ENCODE measurements around the gene CLTA.

CLTA gene

GRCh38 chr9:36207546-36208012, 16.9 kb downstream of the CLTA start:
- Histone ChIP-seq H3K36me3 (ENCODE audit: control insufficient read depth, insufficient read depth, low read length) (peaks cover 41% of the 10 kb centered on the region), H3K27ac (ENCODE audit: low read length) (no peak overlapping the region), H3K4me3 (ENCODE audit: low read length) (no peak overlapping the region), H3K4me1 (ENCODE audit: control insufficient read depth, insufficient read depth, low read length) (no peaks in the 10 kb centered on the region), H3K27me3 (ENCODE audit: control insufficient read depth, insufficient read depth, low read length) (no peaks in the 10 kb centered on the region), H3K9me3 (ENCODE audit: control insufficient read depth, insufficient read depth, low read length) (no peaks in the 10 kb centered on the region)
- DNase-seq (ENCODE audit: low read depth, low spot score): no peak
- WGBS (ENCODE audit: insufficient coverage, insufficient read length): no CpG with 5 or more reads among the region's 1 CpG

- Histone ChIP-seq H3K27me3 (ENCODE audit: control insufficient read depth, insufficient read depth, low read length) (no peaks in the 10 kb centered on the region), H3K27ac (ENCODE audit: low read length) (no peak overlapping the region), H3K4me3 (ENCODE audit: low read length) (no peak overlapping the region), H3K4me1 (ENCODE audit: control insufficient read depth, insufficient read depth, low read length) (no peaks in the 10 kb centered on the region), H3K9me3 (ENCODE audit: control insufficient read depth, insufficient read depth, low read length) (no peaks in the 10 kb centered on the region), H3K36me3 (ENCODE audit: control insufficient read depth, insufficient read depth, low read length) (peaks cover 41% of the 10 kb centered on the region)
- WGBS (ENCODE audit: insufficient coverage, insufficient read length): no CpG with 5 or more reads among the region's 10 CpGs
- DNase-seq (ENCODE audit: low read depth, low spot score): no peak
Measured at GRCh38 chr9:36208521-36209253, 18.0 kb downstream of the CLTA start.

- H3K4me3 ChIP-seq (ENCODE audit: low read length): no peak overlapping the region
- H3K27me3 ChIP-seq (ENCODE audit: control insufficient read depth, insufficient read depth, low read length): no peaks in the 10 kb centered on the region
- H3K27ac ChIP-seq (ENCODE audit: low read length): no peak overlapping the region
- no peaks in the 10 kb centered on the region for H3K4me1 ChIP-seq (ENCODE audit: control insufficient read depth, insufficient read depth, low read length)
- H3K9me3 ChIP-seq (ENCODE audit: control insufficient read depth, insufficient read depth, low read length): no peaks in the 10 kb centered on the region
- DNase-seq (ENCODE audit: low read depth, low spot score): no peak
- peaks cover 31% of the 10 kb centered on the region for H3K36me3 ChIP-seq (ENCODE audit: control insufficient read depth, insufficient read depth, low read length)
- no CpG with 5 or more reads among the region's 8 CpGs for WGBS (ENCODE audit: insufficient coverage, insufficient read length)
Measured at GRCh38 chr9:36210722-36211121, 20.0 kb downstream of the CLTA start.

- no peak for DNase-seq (ENCODE audit: low read depth, low spot score)
- H3K36me3 ChIP-seq (ENCODE audit: control insufficient read depth, insufficient read depth, low read length): peaks cover 27% of the 10 kb centered on the region
Measured at GRCh38 chr9:36211510-36211909, 20.8 kb downstream of the CLTA start.

GRCh38 chr9:36213387-36213786, 22.7 kb downstream of the CLTA start:
- H3K4me3 ChIP-seq (ENCODE audit: low read length): no peak overlapping the region
- DNase-seq (ENCODE audit: low read depth, low spot score): no peak
- H3K4me1 ChIP-seq (ENCODE audit: control insufficient read depth, insufficient read depth, low read length): no peaks in the 10 kb centered on the region
- no peaks in the 10 kb centered on the region for H3K9me3 ChIP-seq (ENCODE audit: control insufficient read depth, insufficient read depth, low read length)
- H3K36me3 ChIP-seq (ENCODE audit: control insufficient read depth, insufficient read depth, low read length): peaks cover 23% of the 10 kb centered on the region
- no peak overlapping the region for H3K27ac ChIP-seq (ENCODE audit: low read length)
- no peaks in the 10 kb centered on the region for H3K27me3 ChIP-seq (ENCODE audit: control insufficient read depth, insufficient read depth, low read length)
- WGBS (ENCODE audit: insufficient coverage, insufficient read length): no CpG with 5 or more reads among the region's 4 CpGs

More at GRCh38 chr9:36211510-36211909, 20.8 kb downstream of the CLTA start:
- H3K9me3 ChIP-seq (ENCODE audit: control insufficient read depth, insufficient read depth, low read length): no peaks in the 10 kb centered on the region
- H3K4me1 ChIP-seq (ENCODE audit: control insufficient read depth, insufficient read depth, low read length): no peaks in the 10 kb centered on the region
- WGBS (ENCODE audit: insufficient coverage, insufficient read length): no CpG with 5 or more reads among the region's 7 CpGs
- H3K27me3 ChIP-seq (ENCODE audit: control insufficient read depth, insufficient read depth, low read length): no peaks in the 10 kb centered on the region
- H3K27ac ChIP-seq (ENCODE audit: low read length): no peak overlapping the region
- H3K4me3 ChIP-seq (ENCODE audit: low read length): no peak overlapping the region

GRCh38 chr9:36213989-36214388, 23.3 kb downstream of the CLTA start:
- H3K4me1 ChIP-seq (ENCODE audit: control insufficient read depth, insufficient read depth, low read length): no peaks in the 10 kb centered on the region
- no peak overlapping the region for H3K4me3 ChIP-seq (ENCODE audit: low read length)
- no peaks in the 10 kb centered on the region for H3K27me3 ChIP-seq (ENCODE audit: control insufficient read depth, insufficient read depth, low read length)
- WGBS (ENCODE audit: insufficient coverage, insufficient read length): no CpG with 5 or more reads among the region's 4 CpGs
- peaks cover 20% of the 10 kb centered on the region for H3K36me3 ChIP-seq (ENCODE audit: control insufficient read depth, insufficient read depth, low read length)
- DNase-seq (ENCODE audit: low read depth, low spot score): no peak
- no peaks in the 10 kb centered on the region for H3K9me3 ChIP-seq (ENCODE audit: control insufficient read depth, insufficient read depth, low read length)
- H3K27ac ChIP-seq (ENCODE audit: low read length): no peak overlapping the region

- Histone ChIP-seq H3K27me3 (ENCODE audit: control insufficient read depth, insufficient read depth, low read length) (no peaks in the 10 kb centered on the region), H3K27ac (ENCODE audit: low read length) (no peak overlapping the region), H3K4me3 (ENCODE audit: low read length) (no peak overlapping the region), H3K36me3 (ENCODE audit: control insufficient read depth, insufficient read depth, low read length) (peaks cover 16% of the 10 kb centered on the region), H3K4me1 (ENCODE audit: control insufficient read depth, insufficient read depth, low read length) (no peaks in the 10 kb centered on the region), H3K9me3 (ENCODE audit: control insufficient read depth, insufficient read depth, low read length) (no peaks in the 10 kb centered on the region)
- DNase-seq (ENCODE audit: low read depth, low spot score): no peak
Measured at GRCh38 chr9:36214571-36214970, 23.9 kb downstream of the CLTA start.

GRCh38 chr9:36217256-36217968, 26.7 kb downstream of the CLTA start:
- WGBS (ENCODE audit: insufficient coverage, insufficient read length): no CpG with 5 or more reads among the region's 13 CpGs
- Histone ChIP-seq H3K27me3 (ENCODE audit: control insufficient read depth, insufficient read depth, low read length) (no peaks in the 10 kb centered on the region), H3K9me3 (ENCODE audit: control insufficient read depth, insufficient read depth, low read length) (no peaks in the 10 kb centered on the region), H3K36me3 (ENCODE audit: control insufficient read depth, insufficient read depth, low read length) (peaks cover 4% of the 10 kb centered on the region), H3K4me1 (ENCODE audit: control insufficient read depth, insufficient read depth, low read length) (no peaks in the 10 kb centered on the region), H3K4me3 (ENCODE audit: low read length) (no peak overlapping the region), H3K27ac (ENCODE audit: low read length) (no peak overlapping the region)
- DNase-seq (ENCODE audit: low read depth, low spot score): no peak

- Histone ChIP-seq H3K36me3 (ENCODE audit: control insufficient read depth, insufficient read depth, low read length) (peaks cover 8% of the 10 kb centered on the region), H3K4me3 (ENCODE audit: low read length) (no peak overlapping the region), H3K9me3 (ENCODE audit: control insufficient read depth, insufficient read depth, low read length) (no peaks in the 10 kb centered on the region), H3K27ac (ENCODE audit: low read length) (no peak overlapping the region), H3K27me3 (ENCODE audit: control insufficient read depth, insufficient read depth, low read length) (no peaks in the 10 kb centered on the region), H3K4me1 (ENCODE audit: control insufficient read depth, insufficient read depth, low read length) (no peaks in the 10 kb centered on the region)
- WGBS (ENCODE audit: insufficient coverage, insufficient read length): no CpG with 5 or more reads among the region's 5 CpGs
- no peak for DNase-seq (ENCODE audit: low read depth, low spot score)
Measured at GRCh38 chr9:36218011-36218410, 27.3 kb downstream of the CLTA start.

- Histone ChIP-seq H3K27me3 (ENCODE audit: control insufficient read depth, insufficient read depth, low read length) (no peaks in the 10 kb centered on the region), H3K4me3 (ENCODE audit: low read length) (no peak overlapping the region), H3K4me1 (ENCODE audit: control insufficient read depth, insufficient read depth, low read length) (no peaks in the 10 kb centered on the region), H3K27ac (ENCODE audit: low read length) (no peak overlapping the region), H3K9me3 (ENCODE audit: control insufficient read depth, insufficient read depth, low read length) (no peaks in the 10 kb centered on the region), H3K36me3 (ENCODE audit: control insufficient read depth, insufficient read depth, low read length) (peaks cover 8% of the 10 kb centered on the region)
- DNase-seq (ENCODE audit: low read depth, low spot score): no peak
- no CpG with 5 or more reads among the region's 7 CpGs for WGBS (ENCODE audit: insufficient coverage, insufficient read length)
Measured at GRCh38 chr9:36218411-36218901, 27.7 kb downstream of the CLTA start.
